HG03060 (cell line): ENCODE results near the gene RNPS1.

Experiments
- ATAC-seq: cut with Tn5 transposase; IDR thresholded peaks from one replicate; pipeline ENCODE4 v1.9.1; 2021; ENCODE audit warnings: low read depth, moderate number of reproducible peaks; ENCODE audit not compliant: unreplicated experiment

Gene RNPS1

GRCh38 chr16:2216330-2216729 is 51.6 kb downstream of the RNPS1 start:
- ATAC-seq = no peak

DNA sequence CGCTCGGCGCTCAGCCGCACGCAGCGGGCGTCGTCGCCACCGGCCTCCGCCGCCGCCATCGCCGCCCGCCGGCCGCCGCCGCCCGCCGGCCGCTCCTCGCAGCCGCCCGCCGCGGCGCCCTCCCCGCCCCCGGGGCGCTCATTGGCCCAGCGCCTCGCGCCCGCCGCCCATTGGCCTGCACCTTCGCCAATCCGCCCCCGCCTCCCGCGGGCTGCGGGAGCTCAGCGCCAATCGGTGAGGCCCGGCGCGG is 53.3 kb downstream of the RNPS1 start, which contains the start of gene PGP:
Gene PGP (minus strand): TSS at position 122 of the 250 bp plus-strand sequence. CDS start 63 bp downstream, at position 59.
- ATAC-seq = no peak

DNA sequence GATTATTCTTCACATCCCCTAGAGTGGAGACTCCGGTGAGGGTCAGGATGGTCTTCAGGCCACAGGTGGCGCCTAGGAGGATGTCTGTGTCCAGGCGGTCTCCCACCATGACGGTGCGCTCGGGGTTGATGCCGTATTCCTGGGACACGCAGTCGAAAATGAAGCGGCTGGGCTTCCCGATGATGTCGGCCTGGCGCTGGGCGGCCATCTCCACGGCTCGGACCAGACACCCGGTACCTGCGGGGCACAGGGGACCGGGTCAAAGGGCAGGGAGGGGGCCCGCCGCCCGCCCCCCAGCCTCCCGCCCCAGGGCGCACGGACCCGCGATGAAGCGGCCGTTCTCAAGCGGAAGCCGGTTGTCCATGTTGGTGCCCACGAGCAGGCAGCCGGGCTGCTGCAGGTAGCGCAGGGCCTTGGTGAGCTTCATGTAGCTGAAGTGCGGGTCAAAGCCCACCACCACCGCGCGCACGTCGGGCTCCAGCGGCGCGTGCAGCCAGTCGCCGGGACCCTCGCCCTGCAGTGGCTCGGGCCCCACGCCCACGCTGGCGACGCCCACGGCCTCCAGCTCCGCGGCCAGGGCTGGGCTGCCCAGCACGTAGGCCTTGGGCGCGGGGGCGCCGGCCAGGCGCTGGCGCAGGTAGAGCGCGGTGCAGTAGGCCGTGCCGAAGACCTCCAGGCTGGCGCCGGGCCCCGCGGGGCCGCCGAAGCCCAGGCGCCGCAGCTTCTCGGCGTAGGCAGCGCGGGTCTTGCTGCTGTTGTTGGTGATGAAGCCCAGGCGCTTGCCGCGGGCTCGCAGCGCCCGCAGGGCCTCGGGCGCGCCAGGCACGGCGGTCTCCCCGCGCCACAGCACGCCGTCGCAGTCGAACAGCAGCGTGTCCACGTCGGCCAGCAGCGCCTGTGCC is 53.9 kb downstream of the RNPS1 start:
- no peak for ATAC-seq

- no peak for ATAC-seq
Observed at GRCh38 chr16:2212362-2213324, 55.3 kb downstream of the RNPS1 start.

- ATAC-seq = no peak
Observed at GRCh38 chr16:2211923-2212347, 56.0 kb downstream of the RNPS1 start.

DNA sequence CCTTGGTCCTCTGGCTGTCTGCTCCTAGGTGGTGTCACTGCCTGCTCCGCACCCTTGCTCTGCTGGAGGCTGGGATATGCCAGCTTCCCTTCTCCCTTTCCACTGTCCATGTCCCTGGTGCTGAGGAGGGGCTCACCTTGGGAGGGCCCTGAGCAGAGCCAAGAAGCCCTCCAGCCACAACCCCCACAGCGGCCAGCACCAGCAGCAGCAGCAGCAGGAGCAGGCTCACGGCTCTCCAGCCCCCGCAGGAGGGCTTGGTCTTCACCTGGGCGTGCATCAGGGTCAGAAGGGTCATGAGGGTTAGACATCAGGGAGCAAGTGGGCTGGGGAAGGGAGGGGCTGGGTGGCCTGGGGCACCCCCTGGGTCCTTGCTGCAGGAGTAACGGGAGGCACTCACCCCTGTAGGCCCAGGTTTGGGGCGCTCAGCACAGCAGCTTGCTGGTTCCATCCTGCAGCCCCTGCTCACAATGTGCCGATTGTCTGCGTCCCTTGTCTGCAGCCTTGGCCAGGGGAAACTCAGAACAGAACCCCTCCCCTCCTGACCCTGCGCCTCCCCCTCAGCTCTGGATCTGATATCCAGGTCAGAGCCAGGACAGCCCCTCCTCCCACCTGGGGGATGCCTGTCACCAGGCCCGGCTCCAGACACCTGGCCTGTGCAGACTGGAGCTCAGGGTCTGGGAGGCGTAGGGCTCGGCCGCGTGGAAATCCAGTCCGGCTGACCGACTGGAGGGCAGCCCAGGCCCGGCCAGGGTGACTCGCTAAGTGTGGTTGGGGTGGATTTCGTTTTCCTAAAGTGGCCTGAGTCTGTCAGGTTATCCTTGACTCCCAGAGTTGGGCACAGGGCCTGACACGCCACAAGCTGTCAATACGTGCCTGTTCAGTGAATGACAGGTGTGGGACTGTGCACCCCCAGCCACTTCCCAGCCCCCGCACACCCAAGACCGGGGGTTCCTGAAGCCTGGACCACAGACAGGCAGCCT is 57.2 kb downstream of the RNPS1 start, which contains the start of gene BRICD5:
Gene BRICD5 (minus strand): TSS at position 478 of the 980 bp plus-strand sequence. CDS start 30 bp downstream, at position 448.
- ATAC-seq = no peak

DNA sequence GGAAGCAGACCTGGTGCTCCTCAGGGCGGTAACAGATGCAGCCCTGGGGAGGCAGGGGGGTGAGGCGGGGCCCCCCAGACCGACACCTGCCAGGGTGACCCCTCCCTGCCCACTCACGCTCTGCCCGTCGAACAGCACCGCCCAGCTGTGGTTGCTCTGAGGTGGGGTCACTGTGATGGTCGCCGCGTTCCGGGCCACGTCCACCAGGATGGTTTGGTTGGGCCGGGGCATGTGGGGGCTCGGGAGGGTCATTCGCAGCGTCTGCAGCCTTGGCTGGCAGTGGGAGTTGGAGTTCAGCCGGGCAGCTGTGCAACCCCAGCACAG is 58.0 kb downstream of the RNPS1 start:
- ATAC-seq = no peak

- ATAC-seq = no peak
Observed at GRCh38 chr16:2209258-2210008, 58.5 kb downstream of the RNPS1 start.

- no peak for ATAC-seq
Observed at GRCh38 chr16:2208772-2209171, 59.2 kb downstream of the RNPS1 start.

- ATAC-seq = no peak
Observed at GRCh38 chr16:2208308-2208707, 59.6 kb downstream of the RNPS1 start.

DNA sequence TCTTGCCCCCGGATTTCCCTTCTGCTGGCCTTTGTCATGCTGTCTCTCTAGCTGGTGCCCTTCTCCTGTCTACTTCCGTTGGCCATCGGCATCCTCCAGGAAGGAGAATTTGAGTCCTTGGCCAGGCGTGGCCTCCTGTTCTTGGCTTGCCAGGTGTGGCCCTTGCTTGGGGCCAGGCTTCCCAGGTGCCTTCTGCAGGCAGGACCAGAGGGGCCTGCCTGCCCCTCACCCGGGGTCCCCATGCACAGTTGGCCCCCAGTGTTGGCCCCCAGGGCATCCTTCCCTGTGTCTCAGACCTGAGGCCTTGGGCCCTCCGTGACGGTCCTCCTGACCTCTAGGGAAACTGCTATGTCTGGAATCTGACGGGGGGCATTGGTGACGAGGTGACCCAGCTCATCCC is 60.1 kb downstream of the RNPS1 start:
- ATAC-seq = no peak

DNA sequence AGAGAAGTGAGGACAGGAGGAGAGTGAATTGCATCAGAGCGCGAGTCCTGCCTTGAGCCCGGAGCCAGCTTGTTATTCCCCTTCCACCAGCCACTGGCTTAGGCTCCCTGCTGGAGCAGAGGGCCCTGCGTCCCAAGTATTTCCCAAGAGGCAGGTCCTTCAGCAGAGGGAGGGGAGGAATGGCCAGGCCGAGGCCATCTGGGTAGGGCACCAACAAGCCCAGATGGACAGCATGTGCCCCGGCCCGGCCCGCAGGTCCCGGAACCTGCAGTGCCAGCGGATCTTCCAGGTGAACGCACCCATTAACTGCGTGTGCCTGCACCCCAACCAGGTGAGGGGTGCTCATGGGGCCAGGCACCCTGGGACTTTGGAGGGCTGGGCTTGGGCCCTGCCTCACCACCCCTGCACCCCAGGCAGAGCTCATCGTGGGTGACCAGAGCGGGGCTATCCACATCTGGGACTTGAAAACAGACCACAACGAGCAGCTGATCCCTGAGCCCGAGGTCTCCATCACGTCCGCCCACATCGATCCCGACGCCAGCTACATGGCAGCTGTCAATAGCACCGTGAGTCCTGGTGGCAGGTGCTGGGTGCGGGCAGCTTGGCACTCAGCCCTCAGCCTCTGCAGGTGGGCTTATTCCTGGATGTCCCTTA is 61.0 kb downstream of the RNPS1 start:
- no peak for ATAC-seq

GRCh38 chr16:2206420-2206779 is 61.5 kb downstream of the RNPS1 start:
- no peak for ATAC-seq

GRCh38 chr16:2205967-2206313 is 62.0 kb downstream of the RNPS1 start:
- peak; percentile 15 for ATAC-seq

- peak; percentile 65 for ATAC-seq
Observed at GRCh38 chr16:2205104-2205966, 62.6 kb downstream of the RNPS1 start, which contains the start of gene MLST8. TSS of gene MLST8 (plus strand) at chr16:2205454. CDS start at chr16:2206086, 632 bp downstream.

GRCh38 chr16:2204416-2205103 is 63.4 kb downstream of the RNPS1 start:
- ATAC-seq = no peak
